Hindlimb muscle (tissue), 1 donor: ENCODE measurements around the gene AHSP. TPM values are rescaled to one million over a fixed set of nuclear protein-coding genes. Genes with fewer than 3 reads are reported as not detected.
"Not testable (repeated sequence)": the region's sequence is repeated elsewhere in the genome, so short reads cannot be mapped to it uniquely, and the experiment has no call there.

Experiments
- DNase-seq: peaks from one replicate; pipeline ENCODE4 v3.0.0-alpha.2; 2013
- polyA plus RNA-seq: library from polyadenylated mRNA; unstranded; fragments of 120-200 nt; gene quantifications from one replicate; pipeline ENCODE4 v1.2.1, GENCODE V29; 2013; ENCODE audit not compliant: insufficient read length

The AHSP gene, protein sequence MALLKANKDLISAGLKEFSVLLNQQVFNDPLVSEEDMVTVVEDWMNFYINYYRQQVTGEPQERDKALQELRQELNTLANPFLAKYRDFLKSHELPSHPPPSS
- polyA plus RNA-seq, result 10.4 TPM

DNA sequence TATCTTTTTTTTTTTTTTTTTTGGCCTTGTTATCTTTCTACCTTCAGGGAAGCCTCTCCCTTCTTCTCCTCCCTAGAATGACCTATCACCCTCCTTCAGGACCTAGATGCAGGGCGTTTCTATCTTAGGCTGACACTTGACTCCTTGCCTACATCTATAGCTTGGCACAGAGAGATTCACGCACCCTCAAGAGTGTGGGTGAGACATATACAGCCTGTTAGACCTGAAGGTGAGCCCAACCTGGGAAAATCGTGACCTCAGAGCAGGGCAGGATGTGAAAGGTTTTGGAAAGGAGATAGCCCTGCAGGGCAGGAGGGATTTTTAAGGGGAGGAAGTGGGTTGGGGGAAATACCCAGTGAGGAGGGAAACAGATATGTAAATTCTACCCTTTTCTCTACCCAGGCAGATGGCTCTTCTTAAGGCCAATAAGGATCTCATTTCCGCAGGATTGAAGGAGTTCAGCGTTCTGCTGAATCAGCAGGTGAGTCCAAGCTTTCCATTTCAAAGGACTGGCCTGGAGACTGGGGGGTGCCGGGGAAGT, at the start of gene AHSP:
Gene AHSP, plus strand, starts transcription at position 167 of the 541 bp plus-strand sequence. Its CDS starts 240 bp downstream, at position 407.
- no peak for DNase-seq

DNA sequence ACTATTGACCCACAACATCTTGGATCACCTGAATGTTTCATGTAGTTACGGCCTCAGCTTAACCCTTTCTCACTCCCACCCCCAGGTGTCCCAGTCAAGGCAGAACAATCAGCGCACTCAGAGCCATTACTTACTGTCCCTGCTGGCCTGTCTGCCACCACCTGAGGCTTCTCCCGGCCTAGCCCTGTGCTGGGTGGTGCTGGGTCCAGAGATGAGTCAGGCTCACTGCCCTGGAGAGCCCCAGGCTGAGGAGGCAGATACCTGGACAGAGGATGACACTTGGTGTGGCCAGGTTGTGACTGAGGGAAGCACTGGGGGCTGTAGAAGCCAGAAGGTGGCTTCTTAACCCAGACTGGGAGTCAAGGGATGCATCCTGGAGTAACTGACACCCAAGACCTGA, 48.7 kb upstream of the AHSP start:
- DNase-seq, result no peak

DNA sequence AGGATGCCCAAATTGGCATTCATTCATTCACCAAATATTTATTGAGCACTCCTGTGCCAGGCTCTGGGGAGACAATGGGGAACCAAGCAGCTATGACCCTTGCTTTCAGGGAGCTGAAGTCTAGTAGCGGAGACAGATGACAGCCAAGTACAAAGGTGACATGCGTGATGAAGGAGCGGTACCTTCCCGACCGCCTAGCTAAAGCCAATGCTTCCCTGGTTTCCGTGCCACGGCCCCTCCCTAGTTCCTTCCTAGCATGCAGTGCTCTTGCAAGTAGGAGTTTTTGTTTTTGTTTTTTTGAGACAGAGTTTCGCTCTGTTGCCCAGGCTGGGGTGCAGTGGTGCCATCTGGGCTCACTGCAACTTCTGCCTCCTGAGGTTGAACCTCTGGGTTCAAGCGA, 47.9 kb upstream of the AHSP start:
- no peak for DNase-seq

DNA sequence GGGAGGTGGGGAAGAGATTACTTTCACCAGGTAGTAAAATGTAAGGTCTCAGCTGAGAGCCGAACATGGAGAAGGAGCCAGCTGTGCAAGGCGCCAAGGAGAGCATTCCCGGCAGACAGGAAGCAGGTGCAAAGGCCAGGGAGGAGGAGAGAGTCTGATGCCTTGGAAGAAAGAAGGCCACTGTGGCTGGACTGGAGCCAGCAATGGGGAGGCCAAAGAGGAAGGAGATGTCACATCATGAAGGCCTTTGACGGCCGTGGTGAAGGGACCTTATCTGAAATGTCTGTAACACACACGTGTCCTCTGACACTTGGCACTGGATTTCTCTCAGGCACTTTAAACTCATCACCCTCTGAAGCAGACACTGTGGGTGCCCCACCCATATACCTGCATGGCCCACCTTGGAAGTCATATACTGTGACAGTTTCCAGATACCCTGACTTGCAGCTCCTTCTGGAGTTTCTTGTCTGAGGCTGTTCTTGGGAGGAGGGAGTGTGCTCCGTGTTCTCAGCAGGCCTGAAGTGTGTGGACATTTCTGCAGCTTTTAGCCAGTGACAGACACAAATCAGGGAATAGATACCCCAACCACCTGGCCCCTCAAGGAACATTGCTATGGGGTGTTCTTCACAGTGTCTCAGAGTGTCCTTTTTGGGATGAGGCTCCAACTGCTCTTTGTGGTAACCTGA, 46.7 kb upstream of the AHSP start:
- no peak for DNase-seq

DNA sequence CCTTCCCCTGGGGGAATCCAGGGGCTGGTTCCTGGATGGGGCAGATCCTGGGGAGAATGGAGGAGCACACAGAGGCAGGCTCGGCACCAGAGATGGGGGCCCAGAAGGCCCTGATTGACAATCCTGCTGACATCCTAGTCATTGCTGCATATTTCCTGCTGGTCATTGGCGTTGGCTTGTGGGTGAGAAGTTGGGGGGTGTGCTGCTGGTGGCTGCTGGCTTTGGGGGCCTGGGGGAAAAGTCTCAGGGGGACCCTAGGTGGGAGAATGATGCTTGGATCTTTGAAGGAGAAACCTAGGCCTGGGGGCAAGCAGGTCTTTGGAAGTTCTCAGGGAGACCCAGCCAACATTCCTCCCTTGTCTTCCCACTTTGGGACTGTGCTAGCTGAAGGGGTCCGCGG, 44.6 kb upstream of the AHSP start, which contains the start of gene SLC5A2:
Gene SLC5A2, plus strand, starts transcription at position 43 of the 400 bp plus-strand sequence. Its CDS starts 14 bp downstream, at position 57.
- DNase-seq, result no peak

DNA sequence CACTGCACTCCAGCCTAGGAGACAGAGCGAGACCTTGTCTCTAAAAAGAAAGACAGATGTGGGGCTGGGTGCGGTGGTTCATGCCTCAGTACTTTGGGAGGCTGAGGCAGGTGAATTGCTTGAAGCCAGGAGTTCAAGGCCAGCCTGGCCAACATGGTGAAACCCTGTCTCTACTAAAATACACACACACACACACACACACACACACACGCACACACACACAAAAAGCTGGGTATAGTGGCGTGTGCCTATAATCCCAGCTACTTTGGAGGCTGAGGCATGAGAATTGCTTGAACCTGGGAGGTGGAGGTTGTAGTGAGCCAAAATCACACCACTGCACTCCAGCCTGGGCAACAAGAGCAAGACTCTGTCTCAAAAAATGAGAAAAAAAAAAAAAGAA, 43.7 kb upstream of the AHSP start:
- DNase-seq, result not testable (repeated sequence)

DNA sequence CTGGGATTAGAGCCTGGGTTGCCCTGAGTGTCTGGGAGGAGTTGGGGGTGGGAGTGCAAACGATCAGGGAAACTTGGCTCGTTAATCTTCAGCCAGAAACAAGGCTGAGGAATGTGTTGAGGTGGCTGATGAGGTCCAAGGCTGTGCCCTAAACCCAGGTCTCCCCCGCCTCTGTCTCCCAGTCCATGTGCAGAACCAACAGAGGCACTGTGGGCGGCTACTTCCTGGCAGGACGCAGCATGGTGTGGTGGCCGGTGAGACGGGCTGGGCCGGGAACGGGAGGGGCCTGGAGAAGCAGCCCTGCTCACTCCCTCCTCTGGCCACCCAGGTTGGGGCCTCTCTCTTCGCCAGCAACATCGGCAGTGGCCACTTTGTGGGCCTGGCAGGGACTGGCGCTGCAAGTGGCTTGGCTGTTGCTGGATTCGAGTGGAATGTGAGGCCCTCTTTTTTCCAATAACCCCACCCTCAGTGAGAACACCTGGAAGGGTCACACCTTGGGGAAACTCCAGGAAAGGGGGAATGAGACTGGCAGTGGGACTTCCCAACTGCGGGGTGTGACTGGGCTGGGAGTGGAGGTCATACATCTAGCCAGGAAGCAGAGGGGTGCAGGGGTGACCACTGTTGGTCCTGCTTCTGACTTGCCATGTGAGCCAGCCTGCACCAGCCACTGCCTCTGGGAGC, 43.1 kb upstream of the AHSP start:
- DNase-seq, result no peak

DNA sequence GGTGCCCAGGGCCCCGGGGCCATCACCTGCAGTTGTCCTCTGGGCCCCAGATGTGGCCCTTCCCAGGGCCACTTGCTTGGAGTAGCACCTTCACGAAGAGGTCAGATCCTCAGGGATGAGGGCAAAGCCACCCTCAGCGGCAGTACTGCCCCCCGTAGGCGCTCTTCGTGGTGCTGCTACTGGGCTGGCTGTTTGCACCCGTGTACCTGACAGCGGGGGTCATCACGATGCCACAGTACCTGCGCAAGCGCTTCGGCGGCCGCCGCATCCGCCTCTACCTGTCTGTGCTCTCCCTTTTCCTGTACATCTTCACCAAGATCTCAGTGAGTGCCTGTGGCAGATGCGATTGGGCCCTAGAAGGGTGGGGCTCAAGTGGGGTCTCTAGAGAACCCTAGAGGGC, 42.1 kb upstream of the AHSP start:
- no peak for DNase-seq

DNA sequence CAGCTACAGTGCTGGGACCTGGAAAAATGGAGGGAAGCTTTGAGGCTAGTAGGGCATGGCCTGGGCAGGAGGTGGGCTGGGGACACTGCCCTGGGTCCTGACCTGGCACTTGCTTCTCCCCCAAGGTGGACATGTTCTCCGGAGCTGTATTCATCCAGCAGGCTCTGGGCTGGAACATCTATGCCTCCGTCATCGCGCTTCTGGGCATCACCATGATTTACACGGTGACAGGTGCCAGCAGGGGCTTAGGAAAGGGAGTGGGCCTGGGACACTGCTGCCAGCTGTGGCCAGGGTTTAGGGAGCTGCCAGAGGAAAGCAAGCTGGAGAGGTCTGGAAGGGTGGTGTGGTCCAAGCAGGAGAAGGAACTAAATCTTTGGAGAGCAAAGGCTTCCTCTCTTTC, 41.7 kb upstream of the AHSP start:
- DNase-seq, result no peak

DNA sequence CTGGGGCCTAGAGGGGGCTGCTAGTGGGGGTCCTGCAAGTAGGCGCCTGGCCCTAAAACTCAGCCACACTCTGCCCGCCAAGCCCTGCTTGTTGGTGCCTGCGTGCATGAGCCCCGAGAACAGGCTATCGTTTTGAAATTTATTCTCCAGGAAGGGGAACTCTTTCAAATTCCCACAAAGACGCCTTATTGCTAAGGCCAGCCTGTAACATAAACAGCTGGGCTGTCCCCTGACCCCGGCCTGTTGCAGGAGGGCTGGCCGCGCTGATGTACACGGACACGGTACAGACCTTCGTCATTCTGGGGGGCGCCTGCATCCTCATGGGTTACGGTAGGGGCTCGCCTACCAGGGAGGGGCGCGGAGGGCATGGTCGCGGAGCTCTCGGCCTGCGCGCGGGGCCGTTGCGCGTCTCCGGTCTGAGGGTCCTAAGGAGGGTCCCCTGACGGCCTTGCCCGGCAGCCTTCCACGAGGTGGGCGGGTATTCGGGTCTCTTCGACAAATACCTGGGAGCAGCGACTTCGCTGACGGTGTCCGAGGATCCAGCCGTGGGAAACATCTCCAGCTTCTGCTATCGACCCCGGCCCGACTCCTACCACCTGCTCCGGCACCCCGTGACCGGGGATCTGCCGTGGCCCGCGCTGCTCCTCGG, 40.5 kb upstream of the AHSP start:
- DNase-seq, result no peak

DNA sequence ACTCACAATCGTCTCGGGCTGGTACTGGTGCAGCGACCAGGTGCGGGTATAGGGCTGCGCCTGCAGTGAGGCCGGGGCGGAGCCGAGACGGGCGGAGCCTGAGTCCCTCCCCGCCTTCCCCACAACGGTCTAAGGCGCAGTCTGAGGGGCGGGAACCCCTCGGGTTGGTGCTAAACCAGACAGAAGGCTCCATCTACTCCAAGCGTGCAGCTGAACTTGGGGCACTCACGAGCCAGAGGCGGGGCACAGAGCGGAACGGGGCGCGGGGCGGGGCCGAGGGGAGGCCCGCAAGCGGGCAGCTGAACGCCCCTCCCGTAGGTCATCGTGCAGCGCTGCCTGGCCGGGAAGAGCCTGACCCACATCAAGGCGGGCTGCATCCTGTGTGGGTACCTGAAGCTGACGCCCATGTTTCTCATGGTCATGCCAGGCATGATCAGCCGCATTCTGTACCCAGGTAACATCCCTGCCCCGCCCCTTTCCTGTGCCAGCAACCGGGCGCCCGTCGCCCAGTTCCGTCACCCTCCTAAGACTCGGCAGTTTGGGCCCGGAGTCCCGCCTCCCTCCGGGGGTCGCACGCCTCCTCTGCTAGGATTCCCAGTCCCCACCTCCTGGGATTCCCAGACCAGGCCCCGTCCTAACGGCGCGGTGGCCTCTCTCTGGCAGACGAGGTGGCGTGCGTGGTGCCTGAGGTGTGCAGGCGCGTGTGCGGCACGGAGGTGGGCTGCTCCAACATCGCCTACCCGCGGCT, 39.8 kb upstream of the AHSP start:
- no peak for DNase-seq

DNA sequence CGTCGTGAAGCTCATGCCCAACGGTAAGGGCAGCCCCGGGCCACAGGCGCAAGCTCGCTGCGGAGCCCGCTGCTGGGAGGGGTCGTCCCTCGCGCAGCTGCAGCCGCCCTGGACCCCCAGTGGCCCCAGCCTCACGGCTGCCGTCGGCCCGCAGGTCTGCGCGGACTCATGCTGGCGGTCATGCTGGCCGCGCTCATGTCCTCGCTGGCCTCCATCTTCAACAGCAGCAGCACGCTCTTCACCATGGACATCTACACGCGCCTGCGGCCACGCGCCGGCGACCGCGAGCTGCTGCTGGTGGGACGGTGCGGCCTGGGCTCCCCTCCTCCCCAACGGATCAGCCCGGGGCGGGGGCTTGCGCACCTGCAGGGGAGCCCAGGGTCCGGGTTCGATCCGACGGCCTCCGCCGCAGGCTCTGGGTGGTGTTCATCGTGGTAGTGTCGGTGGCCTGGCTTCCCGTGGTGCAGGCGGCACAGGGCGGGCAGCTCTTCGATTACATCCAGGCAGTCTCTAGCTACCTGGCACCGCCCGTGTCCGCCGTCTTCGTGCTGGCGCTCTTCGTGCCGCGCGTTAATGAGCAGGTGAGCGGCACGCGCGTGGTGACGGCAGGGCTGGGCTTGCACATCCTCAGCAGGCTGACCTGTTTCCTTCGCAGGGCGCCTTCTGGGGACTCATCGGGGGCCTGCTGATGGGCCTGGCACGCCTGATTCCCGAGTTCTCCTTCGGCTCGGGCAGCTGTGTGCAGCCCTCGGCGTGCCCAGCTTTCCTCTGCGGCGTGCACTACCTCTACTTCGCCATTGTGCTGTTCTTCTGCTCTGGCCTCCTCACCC, 39.0 kb upstream of the AHSP start:
- DNase-seq, result no peak

DNA sequence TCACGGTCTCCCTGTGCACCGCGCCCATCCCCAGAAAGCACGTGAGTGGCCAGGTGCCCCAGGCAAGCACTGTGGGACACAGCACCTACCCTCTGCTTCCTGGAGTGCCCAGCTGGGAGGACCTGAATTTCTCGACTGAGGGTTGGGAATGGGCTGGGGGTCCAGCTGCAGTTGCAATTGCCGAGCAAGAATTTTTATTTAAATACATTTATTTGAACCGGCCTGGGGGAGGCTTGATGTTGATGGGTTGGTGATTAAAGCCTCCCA, 38.5 kb upstream of the AHSP start:
- DNase-seq, result no peak

DNA sequence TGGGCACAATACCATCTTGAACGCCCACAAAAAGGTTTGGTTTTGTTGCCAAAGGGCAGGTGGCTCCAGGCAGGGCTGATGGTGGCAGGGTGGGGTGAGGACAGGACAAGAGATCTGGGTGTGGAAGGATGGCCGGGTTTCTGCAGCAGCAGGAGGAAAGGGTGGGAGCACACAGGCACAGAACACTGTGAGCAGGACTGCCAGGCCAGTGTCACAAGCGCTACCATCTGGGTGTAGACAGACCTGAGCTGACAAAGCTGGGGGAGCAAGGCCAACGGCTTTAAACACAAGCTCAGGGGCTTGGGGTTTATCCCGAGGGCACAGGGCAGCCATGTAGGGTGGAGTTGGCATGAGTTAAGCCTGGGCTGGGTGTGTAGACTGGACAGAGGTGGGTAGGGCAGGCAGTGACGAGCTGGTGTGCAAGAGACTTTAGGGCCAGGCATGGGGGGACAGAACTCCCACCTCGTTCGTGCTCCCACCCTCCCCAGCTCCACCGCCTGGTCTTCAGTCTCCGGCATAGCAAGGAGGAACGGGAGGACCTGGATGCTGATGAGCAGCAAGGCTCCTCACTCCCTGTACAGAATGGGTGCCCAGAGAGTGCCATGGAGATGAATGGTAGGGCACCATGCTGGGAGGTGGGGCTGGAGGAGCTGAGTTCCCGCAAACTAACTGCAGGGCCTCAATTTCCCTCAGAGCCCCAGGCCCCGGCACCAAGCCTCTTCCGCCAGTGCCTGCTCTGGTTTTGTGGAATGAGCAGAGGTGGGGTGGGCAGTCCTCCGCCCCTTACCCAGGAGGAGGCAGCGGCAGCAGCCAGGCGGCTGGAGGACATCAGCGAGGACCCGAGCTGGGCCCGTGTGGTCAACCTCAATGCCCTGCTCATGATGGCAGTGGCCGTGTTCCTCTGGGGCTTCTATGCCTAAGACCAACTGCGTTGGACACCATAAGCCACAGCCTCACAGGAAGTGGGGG, 37.8 kb upstream of the AHSP start:
- DNase-seq, result no peak

DNA sequence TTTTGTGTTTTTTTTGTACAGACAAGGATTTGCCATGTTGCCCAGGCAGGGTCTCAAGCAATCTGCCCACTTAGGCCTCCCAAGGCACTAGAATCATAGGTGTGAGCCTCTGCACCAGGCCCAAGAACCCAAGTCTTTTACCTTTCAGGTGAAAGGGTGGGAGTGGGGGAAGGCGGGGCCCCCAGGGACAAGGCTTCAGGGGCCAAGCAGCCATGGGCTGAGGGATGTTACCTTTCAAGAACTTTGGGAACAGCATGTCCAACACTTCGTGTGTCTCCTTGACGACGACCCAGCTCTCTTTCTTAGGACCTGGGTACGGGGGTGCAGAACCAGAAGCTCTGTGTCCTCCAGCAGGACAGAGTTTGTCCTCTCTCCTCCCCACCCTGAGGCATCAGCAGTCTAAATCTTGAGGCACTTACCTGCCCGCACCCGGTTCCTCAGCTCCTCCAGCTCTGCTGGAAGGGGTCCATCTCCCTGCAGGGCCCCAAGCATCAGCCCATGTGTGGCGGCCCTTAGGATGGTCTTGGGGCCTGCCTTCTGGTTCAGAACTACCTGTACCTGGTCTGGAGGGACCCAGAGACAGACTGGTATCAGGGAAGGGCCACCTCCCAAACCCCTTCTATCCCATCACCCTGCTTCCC, 35.8 kb upstream of the AHSP start:
- no peak for DNase-seq

DNA sequence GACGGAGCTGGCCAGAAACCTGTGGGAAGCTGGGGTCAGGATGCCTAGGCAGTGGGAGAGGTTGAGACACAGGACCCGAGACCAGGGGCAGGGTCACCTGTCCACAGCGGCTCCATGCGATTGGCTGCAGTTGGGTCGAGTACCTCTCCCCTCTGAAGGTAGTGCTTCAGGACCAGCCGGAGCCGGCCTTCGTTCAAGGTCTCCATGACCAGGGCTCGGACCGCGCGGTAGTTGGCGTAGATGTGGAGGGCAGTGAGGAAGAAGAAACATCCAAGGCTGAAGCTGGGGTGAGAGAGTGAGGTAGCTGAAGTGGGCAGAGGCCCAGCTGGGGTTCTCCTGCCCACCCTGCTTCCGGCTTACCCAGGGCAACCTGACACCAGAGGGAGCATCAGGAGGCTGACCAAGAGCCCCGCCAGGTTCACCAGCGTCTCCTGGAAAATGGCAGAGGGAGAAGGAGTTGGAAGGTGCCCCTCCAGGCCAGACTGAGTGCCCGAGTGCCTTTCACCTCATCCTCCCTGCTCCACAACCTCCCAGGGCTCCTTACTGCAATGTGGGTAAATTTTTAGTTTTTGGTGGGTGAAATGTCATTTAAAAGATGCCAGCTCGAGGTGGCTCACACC, 34.1 kb upstream of the AHSP start:
- no peak for DNase-seq

DNA sequence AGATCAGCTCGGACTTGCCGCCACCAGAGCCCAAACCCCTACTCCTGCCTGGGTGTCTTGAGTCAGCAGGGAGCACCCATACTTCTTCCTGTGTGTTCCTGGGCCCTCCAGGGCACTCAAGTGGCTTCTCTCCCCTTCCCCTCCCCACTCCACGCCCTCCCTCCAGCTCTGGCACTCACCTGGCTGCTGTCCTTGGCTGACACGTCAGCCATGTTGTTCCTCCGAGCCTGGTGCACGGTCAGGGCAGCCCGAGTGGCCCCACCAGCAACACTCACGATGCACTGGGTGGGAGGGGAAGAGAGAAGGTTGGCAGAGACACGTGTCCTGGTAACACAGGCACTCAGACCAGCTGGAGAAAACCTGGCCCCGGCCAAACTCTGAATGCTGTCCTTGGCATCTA, 31.0 kb upstream of the AHSP start:
- DNase-seq, result no peak

DNA sequence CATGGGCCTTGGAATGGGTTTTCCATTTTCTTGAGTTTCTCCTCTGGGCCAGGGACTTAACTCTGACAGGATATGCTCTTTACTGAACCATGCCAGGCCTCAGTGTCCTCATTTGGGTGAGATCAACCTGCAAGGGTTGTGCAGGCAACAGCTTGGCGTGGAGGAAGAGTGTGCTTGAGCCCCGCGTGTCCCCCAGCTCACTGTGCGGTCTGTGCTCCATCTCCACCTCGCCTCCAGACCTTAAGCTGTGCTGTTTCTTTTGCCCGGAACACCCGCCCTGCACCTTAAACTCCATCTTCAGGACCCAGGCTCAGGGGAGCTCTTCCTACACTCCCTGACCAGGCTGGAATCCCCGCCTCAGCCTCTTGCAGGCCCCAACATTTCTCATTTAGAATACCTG, 29.2 kb upstream of the AHSP start:
- DNase-seq, result no peak

DNA sequence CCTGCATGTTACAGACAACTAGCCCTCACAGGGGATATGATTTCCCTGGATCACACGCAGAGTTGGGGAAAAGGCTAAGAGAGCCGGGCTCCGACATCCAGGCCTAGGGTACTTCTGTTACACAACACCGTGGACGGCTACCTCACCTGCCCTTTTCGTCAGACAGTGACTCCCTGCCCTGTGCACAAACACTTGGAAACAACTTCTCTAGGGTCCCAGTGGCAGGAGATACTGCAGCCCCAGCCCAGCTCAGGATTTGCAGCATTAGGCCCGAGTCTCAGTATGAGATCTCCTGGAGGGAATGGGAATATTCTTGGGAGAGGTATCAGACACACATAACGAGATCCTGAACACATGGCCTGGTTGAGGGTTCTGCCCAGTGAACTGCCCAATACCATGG, 27.8 kb upstream of the AHSP start:
- DNase-seq, result no peak
